Choroid plexus epithelial cell (primary cell): Measurements from ENCODE around the gene PDIA5.

Experiments
- DNase-seq: peaks from one replicate; pipeline ENCODE4 v3.0.0-alpha.2; 2010; ENCODE audit warnings: low read depth
- H3K4me3 ChIP-seq: 2 replicates; pipeline ENCODE4 v1.5.1; 2011; ENCODE audit warnings: low read depth, mild to moderate bottlenecking, control low read depth, low read length, moderate library complexity
- TF ChIP-seq, protein P1 (sequence below): conservative IDR thresholded peaks from 2 replicates; pipeline ENCODE4 v1.5.1; 2011; ENCODE audit warnings: low read depth, mild to moderate bottlenecking, control low read depth, inconsistent platforms, low read length, moderate library complexity

PDIA5 gene

GRCh38 chr3:123042413-123042812 is 24.4 kb upstream of the PDIA5 start:
- no peak for DNase-seq
- TF ChIP-seq, protein P1, sequence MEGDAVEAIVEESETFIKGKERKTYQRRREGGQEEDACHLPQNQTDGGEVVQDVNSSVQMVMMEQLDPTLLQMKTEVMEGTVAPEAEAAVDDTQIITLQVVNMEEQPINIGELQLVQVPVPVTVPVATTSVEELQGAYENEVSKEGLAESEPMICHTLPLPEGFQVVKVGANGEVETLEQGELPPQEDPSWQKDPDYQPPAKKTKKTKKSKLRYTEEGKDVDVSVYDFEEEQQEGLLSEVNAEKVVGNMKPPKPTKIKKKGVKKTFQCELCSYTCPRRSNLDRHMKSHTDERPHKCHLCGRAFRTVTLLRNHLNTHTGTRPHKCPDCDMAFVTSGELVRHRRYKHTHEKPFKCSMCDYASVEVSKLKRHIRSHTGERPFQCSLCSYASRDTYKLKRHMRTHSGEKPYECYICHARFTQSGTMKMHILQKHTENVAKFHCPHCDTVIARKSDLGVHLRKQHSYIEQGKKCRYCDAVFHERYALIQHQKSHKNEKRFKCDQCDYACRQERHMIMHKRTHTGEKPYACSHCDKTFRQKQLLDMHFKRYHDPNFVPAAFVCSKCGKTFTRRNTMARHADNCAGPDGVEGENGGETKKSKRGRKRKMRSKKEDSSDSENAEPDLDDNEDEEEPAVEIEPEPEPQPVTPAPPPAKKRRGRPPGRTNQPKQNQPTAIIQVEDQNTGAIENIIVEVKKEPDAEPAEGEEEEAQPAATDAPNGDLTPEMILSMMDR: no peak
- H3K4me3 ChIP-seq: no peak overlapping the region

DNA sequence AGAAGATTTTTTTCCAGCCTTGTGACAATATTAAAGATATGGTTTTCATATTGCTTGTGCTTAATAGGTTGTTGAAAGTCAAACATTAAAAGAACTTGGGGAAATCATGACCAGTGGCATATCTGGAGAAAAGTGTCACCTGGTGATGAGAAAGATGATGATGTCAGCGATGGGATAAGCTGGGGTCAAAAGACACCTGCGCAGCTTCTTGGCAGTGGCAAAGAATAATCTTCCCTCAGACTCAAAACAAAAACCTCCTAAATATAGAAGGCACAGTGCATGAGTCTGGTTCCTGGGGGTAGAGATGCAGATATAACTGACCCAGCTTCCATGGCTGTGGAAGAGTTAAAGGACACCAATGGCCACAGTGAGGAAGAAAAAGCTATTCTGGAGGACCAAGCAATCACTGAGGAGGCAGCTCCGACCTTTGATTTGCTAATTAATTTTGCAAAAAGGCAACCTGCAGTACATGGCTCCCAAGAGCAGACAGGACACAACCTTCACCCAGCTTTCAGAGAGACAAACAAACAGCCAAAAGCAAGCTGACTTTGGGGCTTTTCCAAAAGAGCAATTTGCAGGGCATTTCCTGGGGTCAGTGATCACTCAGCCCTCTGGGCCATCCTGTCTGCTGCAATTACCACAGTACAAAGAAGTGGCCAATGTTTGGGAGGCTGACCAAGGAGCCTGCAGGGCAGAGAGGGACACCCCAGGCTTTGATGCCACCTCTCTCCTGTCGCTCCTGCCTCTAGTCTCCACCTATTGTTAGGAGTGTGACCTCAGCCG is 21.7 kb upstream of the PDIA5 start:
- DNase-seq: no peak
- TF ChIP-seq, protein P1: no peak
- no peak overlapping the region for H3K4me3 ChIP-seq

GRCh38 chr3:123046262-123047061 is 20.4 kb upstream of the PDIA5 start:
- no peak for DNase-seq
- H3K4me3 ChIP-seq: no peak overlapping the region
- TF ChIP-seq, protein P1: no peak

DNA sequence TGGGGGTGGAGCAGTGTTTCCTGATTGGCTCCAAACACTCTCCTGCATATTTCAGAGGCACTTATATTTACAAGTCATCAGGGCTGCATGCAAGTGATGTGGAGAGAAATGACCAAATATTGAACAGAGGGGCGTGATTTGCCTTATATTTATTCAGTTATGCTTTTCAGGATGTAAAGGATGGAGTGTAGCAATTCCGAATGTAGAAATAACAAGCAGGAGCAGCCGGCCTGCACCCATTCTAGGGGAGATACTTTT is 19.8 kb upstream of the PDIA5 start:
- TF ChIP-seq, protein P1: no peak
- no peak overlapping the region for H3K4me3 ChIP-seq

GRCh38 chr3:123048480-123049237 is 18.2 kb upstream of the PDIA5 start:
- H3K4me3 ChIP-seq: no peak overlapping the region
- TF ChIP-seq, protein P1: no peak
- no peak for DNase-seq

More for the DNA sequence above, 19.8 kb upstream of the PDIA5 start:
- DNase-seq: no peak

- TF ChIP-seq, protein P1: no peak
- H3K4me3 ChIP-seq: no peak overlapping the region
- DNase-seq: no peak
Measured at GRCh38 chr3:123050666-123051065, 16.2 kb upstream of the PDIA5 start.
